Heart left ventricle (tissue), 16 donors: ENCODE data around the gene FOXE1. TPM values are rescaled to one million over a fixed set of nuclear protein-coding genes. Genes with fewer than 3 reads are reported as not detected.

Experiments
- ATAC-seq, 4 donors: fragments of 200-7000 bp; cut with Tn5 transposase; one replicate each; pipeline ENCODE4 v1.9.1; 2020 to 2022; ENCODE audit warnings: moderate library complexity in 4 of 4, mild to moderate bottlenecking in 3 of 4, moderate number of reproducible peaks in 1 of 4
- DNase-seq, 5 donors: peaks; one replicate each; pipeline ENCODE4 v3.0.0-alpha.2; 2020
- H3K27ac ChIP-seq, 12 donors: fragments of 200-600 bp; sonication (generic) in 4 of 12; one replicate each; pipeline versions ENCODE4 v1.5.0 to v1.8.0; 2016 to 2022; ENCODE audit warnings: mild to moderate bottlenecking in 2 of 12
- H3K27me3 ChIP-seq, 9 donors: fragments of 200-600 bp; sonication (generic) in 2 of 9; one replicate each; pipeline versions ENCODE4 v1.5.1 to v1.8.0; 2016 to 2022; ENCODE audit warnings: mild to moderate bottlenecking in 3 of 9
- H3K36me3 ChIP-seq, 9 donors: fragments of 200-600 bp; sonication (generic) in 2 of 9; one replicate each; pipeline versions ENCODE4 v1.5.0 to v1.8.0; 2018 to 2022; ENCODE audit warnings: mild to moderate bottlenecking in 2 of 9
- H3K4me1 ChIP-seq, 12 donors: fragments of 200-600 bp; sonication (generic) in 4 of 12; one replicate each; pipeline versions ENCODE4 v1.5.0 to v1.8.0; 2016 to 2022; ENCODE audit warnings: mild to moderate bottlenecking in 3 of 12
- H3K4me3 ChIP-seq, 12 donors: fragments of 200-600 bp; sonication (generic) in 4 of 12; one replicate each; pipeline versions ENCODE4 v1.5.0 to v1.8.0; 2017 to 2022; ENCODE audit warnings: mild to moderate bottlenecking in 9 of 12, moderate library complexity in 4 of 12
- H3K9me3 ChIP-seq, 12 donors: fragments of 200-600 bp; sonication (generic) in 4 of 12; one replicate each; pipeline versions ENCODE4 v1.5.0 to v1.8.0; 2016 to 2022; ENCODE audit warnings: mild to moderate bottlenecking in 1 of 12
- POLR2A ChIP-seq, 2 donors: fragments of 450-650 bp; IDR thresholded peaks; one replicate each; pipeline ENCODE4 v1.6.1; 2017; ENCODE audit warnings: antibody characterized with exemption in 2 of 2, mild to moderate bottlenecking in 2 of 2, moderate library complexity in 2 of 2
- WGBS, 4 donors: extraction: QIAGEN DNeasy Blood & Tissue Kit in 2 of 4; methylation state at CpG; one replicate each; pipeline versions ENCODE4 v1.1.5 to v1.1.7; 2013 to 2018; 5-methylcytosine and 5-hydroxymethylcytosine counted together
- intact Hi-C, 10 donors: fragments of 100-400 bp; cut with DNase I; formaldehyde crosslinking; loops; one replicate each; pipeline versions ENCODE4 v1.11.1 to v1.14.2; 2022
- polyA plus RNA-seq, 2 donors: library from polyadenylated mRNA; stranded (reverse); fragments of 200-250 nt; gene quantifications; one replicate each; pipeline ENCODE4 v1.2.3, GENCODE V29; 2013
- total RNA-seq, 9 donors: library from RNA; depleted of rRNA in 2 of 9; stranded (reverse); fragments of >200 nt in 2 of 9; fragmentation: NEBNext Ultra II Directional in 3 of 9; extraction: Animal tissue kit (Norgen Biotek cat#: 25700) in 3 of 9; gene quantifications; one replicate each; pipeline versions ENCODE4 v1.1.0 to v1.2.4, GENCODE V29; 2016 to 2023
- TF ChIP-seq, protein P1 (sequence below), 12 donors: fragments of 200-600 bp; sonication (generic) in 4 of 12; IDR thresholded peaks; one replicate each; pipeline versions ENCODE4 v1.5.0 to v1.8.0; 2018 to 2022; ENCODE audit warnings: antibody characterized with exemption in 12 of 12, mild to moderate bottlenecking in 5 of 12
- donor health status: ischemic (EF 13 %, LVEDD 7.1; RV severe dilation, severe dysfunction).
- donor health status: healthy with polysubstance abuse.
- donor health status: DM: no; HTN: yes; CAD: no.
- donor health status: DM: no; HTN: no; CAD: no.
- donor health status: ischemic (EF 25% LVEDD 6.9; RV normal size, moderate dysfunction).
- donor health status: ischemic (EF 25% LVEDD 5.7; RV mildly dilated, moderate dysfunction).
- donor health status: healthy.
- donor health status: DM: yes; HTN: yes; CAD: no.
- donor health status: ischemic (EF 35%, LVEDD 5.7; RV mildly dilated, moderate dysfunction).
- donor health status: nonischemic (EF 11% LVEDD 7.7; RV severe dilation, severe dysfunction).
- donor health status: DM: yes; HTN: yes; CAD: no.
- donor health status: PGD.
- donor health status: ischemic (EF 29% LVEDD 5.4; RV normal size, mild dysfunction).
- donor health status: nonischemic (EF 23%, LVEDD 6.1; RV moderate dilation, normal function).

FOXE1 gene
- total and polyA plus RNA-seq, 11 donors = not detected

GRCh38 chr9:97812247-97812543 lies 40.8 kb upstream of the FOXE1 start:
- TF ChIP-seq, protein P1, sequence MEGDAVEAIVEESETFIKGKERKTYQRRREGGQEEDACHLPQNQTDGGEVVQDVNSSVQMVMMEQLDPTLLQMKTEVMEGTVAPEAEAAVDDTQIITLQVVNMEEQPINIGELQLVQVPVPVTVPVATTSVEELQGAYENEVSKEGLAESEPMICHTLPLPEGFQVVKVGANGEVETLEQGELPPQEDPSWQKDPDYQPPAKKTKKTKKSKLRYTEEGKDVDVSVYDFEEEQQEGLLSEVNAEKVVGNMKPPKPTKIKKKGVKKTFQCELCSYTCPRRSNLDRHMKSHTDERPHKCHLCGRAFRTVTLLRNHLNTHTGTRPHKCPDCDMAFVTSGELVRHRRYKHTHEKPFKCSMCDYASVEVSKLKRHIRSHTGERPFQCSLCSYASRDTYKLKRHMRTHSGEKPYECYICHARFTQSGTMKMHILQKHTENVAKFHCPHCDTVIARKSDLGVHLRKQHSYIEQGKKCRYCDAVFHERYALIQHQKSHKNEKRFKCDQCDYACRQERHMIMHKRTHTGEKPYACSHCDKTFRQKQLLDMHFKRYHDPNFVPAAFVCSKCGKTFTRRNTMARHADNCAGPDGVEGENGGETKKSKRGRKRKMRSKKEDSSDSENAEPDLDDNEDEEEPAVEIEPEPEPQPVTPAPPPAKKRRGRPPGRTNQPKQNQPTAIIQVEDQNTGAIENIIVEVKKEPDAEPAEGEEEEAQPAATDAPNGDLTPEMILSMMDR (IDR thresholded peaks at IDR 0.05) = no peak
- TF ChIP-seq POLR2A (IDR thresholded peaks at IDR 0.05) = no peak
- intact Hi-C loops = no loop called here
- WGBS, 4 donors = 61 to 74% (median 69%) methylated on average over 2 of the region's 2 CpGs
- Histone ChIP-seq H3K36me3 (no peaks in the 10 kb centered on the region), H3K9me3 (peaks cover 0 to 7% (median 0%) of the 10 kb centered on the region in 12 donors), H3K4me3 (no peak overlapping the region), H3K27ac (no peak overlapping the region), H3K4me1 (no peaks in the 10 kb centered on the region), H3K27me3 (peaks cover 0 to 10% (median 0%) of the 10 kb centered on the region in 9 donors)
- DNase-seq (no peak), ATAC-seq (no peak)

GRCh38 chr9:97813072-97813471 lies 40.0 kb upstream of the FOXE1 start:
- Histone ChIP-seq H3K36me3 (no peaks in the 10 kb centered on the region), H3K4me1 (no peaks in the 10 kb centered on the region), H3K27ac (no peak overlapping the region), H3K9me3 (peaks cover 0 to 7% (median 0%) of the 10 kb centered on the region in 12 donors), H3K27me3 (peaks cover 0 to 8% (median 0%) of the 10 kb centered on the region in 9 donors), H3K4me3 (no peak overlapping the region)
- ATAC-seq = no peak
- intact Hi-C loops = no loop called here
- no peak for DNase-seq
- TF ChIP-seq POLR2A (IDR thresholded peaks at IDR 0.05) = no peak
- TF ChIP-seq, protein P1 (IDR thresholded peaks at IDR 0.05) = no peak

DNA sequence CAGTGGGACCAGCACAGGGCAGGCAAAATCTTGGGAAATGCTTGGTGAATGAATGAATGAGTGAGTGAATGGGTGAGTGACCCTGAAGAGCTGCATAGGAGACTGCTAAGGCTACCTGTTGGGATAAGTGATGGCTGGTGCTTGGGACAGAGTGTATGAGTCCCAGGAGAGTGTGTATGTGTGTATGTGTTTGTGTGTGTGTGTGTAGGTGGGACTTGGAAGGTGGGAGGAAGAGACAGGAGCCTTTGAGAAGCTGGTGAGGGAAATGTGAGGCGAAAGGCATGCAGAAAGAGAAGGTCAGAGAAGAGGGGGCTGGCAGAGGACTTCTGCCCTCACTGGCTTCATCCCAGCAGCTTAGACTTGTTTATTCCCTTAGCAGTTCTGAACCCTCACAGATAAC lies 33.3 kb upstream of the FOXE1 start:
- WGBS, 4 donors = 47 to 71% (median 60%) methylated on average over 1 of the region's 1 CpG
- intact Hi-C loops = no loop called here
- H3K4me1 ChIP-seq = no peaks in the 10 kb centered on the region

GRCh38 chr9:97820373-97820772 lies 32.7 kb upstream of the FOXE1 start:
- DNase-seq (no peak), ATAC-seq (no peak)
- 10 to 16% (median 11%) methylated on average over 1 of the region's 1 CpG for whole genome bisulfite sequencing, 4 donors
- no peak overlapping the region for H3K27ac ChIP-seq
- peaks cover 0 to 48% (median 28%) of the 10 kb centered on the region in 9 donors for H3K27me3 ChIP-seq
- peaks cover 0 to 14% (median 0%) of the 10 kb centered on the region in 12 donors for H3K9me3 ChIP-seq
- H3K4me1 ChIP-seq = no peaks in the 10 kb centered on the region
- H3K4me3 ChIP-seq = no peak overlapping the region
- intact Hi-C loops = no loop called here
- TF ChIP-seq, protein P1 (IDR thresholded peaks at IDR 0.05) = no peak
- TF ChIP-seq POLR2A (IDR thresholded peaks at IDR 0.05) = no peak
- H3K36me3 ChIP-seq = no peaks in the 10 kb centered on the region

More for the DNA sequence above, 33.3 kb upstream of the FOXE1 start:
- Histone ChIP-seq H3K36me3 (no peaks in the 10 kb centered on the region), H3K9me3 (peaks cover 0 to 14% (median 0%) of the 10 kb centered on the region in 12 donors), H3K27ac (no peak overlapping the region), H3K4me3 (no peak overlapping the region), H3K27me3 (peaks cover 0 to 44% (median 28%) of the 10 kb centered on the region in 9 donors)
- DNase-seq (no peak), ATAC-seq (no peak)
- TF ChIP-seq POLR2A (IDR thresholded peaks at IDR 0.05) = no peak
- TF ChIP-seq, protein P1 (IDR thresholded peaks at IDR 0.05) = no peak
